GM06990 (cell line): ENCODE measurements around the gene BAG5.

Experiments used
- DNase-seq: peaks from one replicate; pipeline ENCODE4 v3.0.0-alpha.2; 2011; ENCODE audit not compliant: insufficient read length; ENCODE audit errors: extremely low read depth
- H3K27me3 ChIP-seq: replicated peaks from 2 replicates; pipeline ENCODE4 v1.6.0; 2011; ENCODE audit warnings: low read length; ENCODE audit not compliant: control insufficient read depth, insufficient read depth
- H3K36me3 ChIP-seq: 2 replicates; pipeline ENCODE4 v1.5.1; 2011; ENCODE audit warnings: low read length; ENCODE audit not compliant: control insufficient read depth, insufficient read depth
- H3K4me3 ChIP-seq: replicated peaks from 2 replicates; pipeline ENCODE4 v1.5.1; 2011; ENCODE audit warnings: low read depth, mild to moderate bottlenecking, control low read depth, low read length
- TF ChIP-seq, protein P1 (sequence below): IDR thresholded peaks from 2 replicates; pipeline ENCODE4 v1.5.1; 2011; ENCODE audit warnings: low read length, control low read depth, mild to moderate bottlenecking, inconsistent platforms; ENCODE audit not compliant: insufficient read depth, poor library complexity, severe bottlenecking

BAG5 gene

DNA sequence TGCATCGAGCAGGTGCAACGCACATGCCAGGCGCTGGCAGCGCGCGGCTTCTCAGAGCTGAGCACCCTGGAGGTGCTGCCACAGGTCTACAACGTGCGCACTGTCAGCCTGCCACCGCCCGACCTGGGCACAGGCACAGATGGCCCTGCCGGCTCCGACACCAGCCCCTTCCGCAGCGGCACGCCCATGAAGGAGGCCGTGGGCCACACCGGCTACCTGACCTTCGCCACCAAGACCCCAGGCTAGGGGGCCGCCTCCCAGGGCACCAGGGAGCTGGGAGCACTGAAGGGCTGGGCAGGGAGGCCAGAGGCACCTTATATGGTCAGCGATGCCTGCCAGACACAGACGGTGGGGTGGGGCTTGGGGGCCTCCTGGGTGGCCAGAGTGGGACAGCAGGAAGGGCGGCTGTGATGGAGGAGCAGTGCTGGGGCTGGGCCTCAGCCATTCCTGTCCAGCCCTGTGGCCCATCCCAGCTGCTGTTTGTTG is 27.8 kb downstream of the BAG5 start:
- no peak for DNase-seq
- H3K4me3 ChIP-seq = no peak overlapping the region
- TF ChIP-seq, protein P1, sequence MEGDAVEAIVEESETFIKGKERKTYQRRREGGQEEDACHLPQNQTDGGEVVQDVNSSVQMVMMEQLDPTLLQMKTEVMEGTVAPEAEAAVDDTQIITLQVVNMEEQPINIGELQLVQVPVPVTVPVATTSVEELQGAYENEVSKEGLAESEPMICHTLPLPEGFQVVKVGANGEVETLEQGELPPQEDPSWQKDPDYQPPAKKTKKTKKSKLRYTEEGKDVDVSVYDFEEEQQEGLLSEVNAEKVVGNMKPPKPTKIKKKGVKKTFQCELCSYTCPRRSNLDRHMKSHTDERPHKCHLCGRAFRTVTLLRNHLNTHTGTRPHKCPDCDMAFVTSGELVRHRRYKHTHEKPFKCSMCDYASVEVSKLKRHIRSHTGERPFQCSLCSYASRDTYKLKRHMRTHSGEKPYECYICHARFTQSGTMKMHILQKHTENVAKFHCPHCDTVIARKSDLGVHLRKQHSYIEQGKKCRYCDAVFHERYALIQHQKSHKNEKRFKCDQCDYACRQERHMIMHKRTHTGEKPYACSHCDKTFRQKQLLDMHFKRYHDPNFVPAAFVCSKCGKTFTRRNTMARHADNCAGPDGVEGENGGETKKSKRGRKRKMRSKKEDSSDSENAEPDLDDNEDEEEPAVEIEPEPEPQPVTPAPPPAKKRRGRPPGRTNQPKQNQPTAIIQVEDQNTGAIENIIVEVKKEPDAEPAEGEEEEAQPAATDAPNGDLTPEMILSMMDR = no peak
- H3K27me3 ChIP-seq = no peaks in the 10 kb centered on the region
- H3K36me3 ChIP-seq = peaks cover 12% of the 10 kb centered on the region

DNA sequence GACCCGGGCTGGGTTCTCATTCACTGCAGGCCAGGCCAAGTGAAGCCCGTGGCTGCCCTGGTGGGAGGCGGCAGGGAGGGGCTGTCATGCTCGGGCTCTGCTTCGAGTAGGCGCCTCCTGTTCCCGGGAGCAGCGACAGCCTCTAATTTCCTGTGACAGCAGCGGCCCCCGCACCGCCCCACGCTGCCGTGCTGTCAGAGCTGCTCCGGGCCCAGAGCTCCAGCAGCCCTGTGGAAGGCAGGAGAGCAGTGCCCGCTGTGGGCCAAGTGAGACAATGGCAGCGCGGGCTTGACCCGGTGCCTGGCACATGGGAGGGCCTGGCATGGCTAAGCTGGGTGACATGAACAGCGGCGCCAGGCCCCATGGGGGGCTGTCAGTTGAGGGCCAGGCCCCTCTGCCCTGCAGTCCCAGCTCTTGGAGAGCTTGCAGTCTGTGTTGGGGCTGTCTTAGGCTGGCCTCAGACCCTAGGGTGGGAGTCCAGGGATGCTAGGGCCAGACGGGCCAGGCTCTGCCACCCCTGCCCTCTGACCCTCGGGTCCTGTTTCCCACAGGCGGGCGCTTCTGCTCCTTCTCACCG is 28.4 kb downstream of the BAG5 start:
- TF ChIP-seq, protein P1 = no peak
- Histone ChIP-seq H3K27me3 (no peaks in the 10 kb centered on the region), H3K36me3 (peaks cover 12% of the 10 kb centered on the region), H3K4me3 (no peak overlapping the region)
- DNase-seq = no peak

DNA sequence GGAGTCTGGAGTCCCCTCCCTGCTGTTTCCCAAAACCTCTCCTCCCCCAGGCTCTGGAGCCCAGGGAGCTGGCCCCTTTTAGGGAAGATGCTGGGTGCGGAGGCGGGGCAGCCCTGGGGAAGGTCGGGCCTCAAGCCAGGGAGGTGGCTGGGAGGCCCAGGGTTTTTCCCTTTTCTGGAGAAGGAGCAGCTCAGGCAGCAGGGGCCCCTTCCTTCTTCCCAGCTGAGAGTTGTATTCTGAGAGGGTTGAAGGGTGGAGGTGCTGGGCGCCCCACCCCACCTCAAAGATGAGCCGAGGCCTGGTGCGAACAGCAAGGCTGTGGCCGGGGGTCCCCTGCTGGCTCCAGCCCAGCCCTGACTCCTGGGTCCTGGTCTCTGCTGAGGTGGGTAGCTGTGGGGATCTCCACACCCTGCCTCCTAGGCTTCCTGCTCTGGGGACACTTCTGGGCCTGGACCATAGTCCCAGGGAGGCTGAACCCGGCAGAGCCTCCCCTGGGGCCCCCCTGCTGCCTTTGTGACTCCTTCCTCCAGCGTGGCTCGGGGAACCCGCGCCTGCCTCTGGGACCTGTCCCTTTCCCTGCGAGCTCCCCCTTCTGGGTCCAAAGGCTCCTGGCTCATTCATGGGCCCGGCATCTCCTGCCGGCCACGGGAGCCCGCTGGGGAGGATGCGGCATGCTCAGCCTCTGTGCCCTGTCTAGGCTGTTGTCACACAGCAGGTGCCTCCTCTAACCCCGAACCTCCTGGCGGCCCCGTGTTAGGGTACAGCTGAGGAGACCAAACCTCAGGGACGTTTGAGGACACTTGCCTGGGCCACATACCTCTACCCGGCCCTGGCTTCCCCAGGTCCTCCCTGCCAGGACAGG is 29.1 kb downstream of the BAG5 start:
- TF ChIP-seq, protein P1 = no peak
- peaks cover 12% of the 10 kb centered on the region for H3K36me3 ChIP-seq
- no peak overlapping the region for H3K4me3 ChIP-seq
- H3K27me3 ChIP-seq = no peaks in the 10 kb centered on the region
- no peak for DNase-seq

DNA sequence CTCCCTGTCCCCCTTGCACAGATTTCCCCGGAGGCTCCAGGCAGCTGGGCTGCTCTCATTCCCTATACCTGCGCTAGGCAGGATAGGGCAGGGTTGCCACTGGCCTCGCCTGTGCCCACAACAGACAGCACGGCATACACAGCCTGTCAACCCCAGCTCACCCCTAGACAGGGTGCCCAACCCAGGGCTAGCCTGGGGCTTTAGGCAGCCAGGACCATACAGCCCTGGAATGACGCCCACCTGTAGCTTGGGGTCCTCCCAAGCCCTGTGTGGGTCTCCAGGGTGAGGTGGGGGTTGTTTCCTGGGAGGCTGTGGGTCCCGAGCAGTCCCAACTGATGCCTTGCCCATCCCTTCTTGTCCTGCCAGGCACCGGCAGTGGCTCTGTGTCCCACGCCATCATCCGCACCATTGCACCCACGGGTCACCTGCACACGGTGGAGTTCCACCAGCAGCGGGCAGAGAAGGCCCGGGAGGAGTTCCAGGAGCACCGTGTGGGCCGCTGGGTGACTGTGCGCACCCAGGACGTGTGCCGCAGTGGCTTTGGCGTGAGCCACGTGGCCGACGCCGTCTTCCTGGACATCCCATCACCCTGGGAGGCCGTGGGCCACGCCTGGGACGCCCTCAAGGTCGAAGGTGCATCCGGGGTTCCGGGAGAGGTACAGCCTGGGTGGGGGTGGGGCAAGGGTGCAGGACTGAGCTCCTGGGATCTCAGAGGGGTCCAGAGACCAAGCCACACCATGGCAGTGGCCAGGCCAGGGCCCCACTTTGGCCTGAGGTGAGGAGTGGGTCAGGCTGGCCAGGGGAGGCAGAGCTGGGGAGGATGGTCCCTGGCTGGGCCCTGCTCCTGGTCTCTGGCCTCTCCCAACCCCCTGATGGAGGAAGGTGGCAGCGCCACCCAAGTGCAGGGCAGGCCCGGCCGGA is 30.0 kb downstream of the BAG5 start:
- TF ChIP-seq, protein P1 = no peak
- peaks cover 12% of the 10 kb centered on the region for H3K36me3 ChIP-seq
- no peak for DNase-seq
- no peak overlapping the region for H3K4me3 ChIP-seq
- H3K27me3 ChIP-seq = no peaks in the 10 kb centered on the region

DNA sequence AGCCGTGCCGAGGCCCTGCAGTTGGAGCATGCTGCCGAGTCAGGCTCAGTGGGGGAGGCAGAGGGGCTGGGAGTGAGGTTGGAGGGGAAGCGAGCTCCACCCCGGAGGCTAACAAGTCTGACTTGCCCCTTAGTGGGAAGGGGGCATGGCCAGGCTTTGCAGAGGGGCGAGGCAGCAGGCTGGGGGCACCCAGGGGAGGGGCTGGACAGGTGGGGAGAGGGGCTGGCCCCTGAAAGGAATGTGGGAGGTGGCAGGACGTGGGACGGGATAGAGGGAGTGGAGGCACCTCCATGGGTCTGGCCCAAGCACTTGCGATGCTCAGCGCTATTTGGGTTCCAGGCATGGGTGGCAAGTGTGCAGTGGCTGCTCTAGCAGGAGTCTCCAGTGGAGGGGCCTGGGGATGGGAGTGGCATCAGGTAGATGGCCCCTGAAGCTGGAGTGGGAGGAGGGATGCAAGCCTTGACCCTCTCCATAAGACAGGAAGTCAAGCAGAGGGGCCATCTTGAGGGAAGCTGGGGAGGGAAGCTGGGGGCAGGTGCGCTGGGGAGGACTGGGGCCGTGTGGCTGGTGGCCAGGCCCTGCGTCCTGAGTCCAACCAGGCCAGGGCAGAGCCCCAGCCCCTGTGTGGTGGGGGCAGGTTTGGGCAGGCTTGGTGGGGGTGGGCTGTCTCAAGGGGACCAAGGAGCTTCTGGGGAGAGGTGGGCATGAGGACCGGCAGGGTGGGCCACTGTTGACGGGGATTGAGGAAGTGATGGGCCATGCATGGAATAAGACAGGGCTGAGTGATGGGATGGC is 30.8 kb downstream of the BAG5 start:
- Histone ChIP-seq H3K36me3 (peaks cover 11% of the 10 kb centered on the region), H3K27me3 (no peaks in the 10 kb centered on the region), H3K4me3 (no peak overlapping the region)
- TF ChIP-seq, protein P1 = no peak
- DNase-seq = no peak
